Ecto neural progenitor cell (in vitro differentiated cells): ENCODE results near the gene MALL.
"Not testable (repeated sequence)": the region's sequence is repeated elsewhere in the genome, so short reads cannot be mapped to it uniquely, and the experiment has no call there.

Experiments used
- DNase-seq: peaks from one replicate; pipeline ENCODE4 v3.0.0-alpha.2; 2018; ENCODE audit warnings: low spot score

MALL gene

GRCh38 chr2:110050222-110050621 lies 65.4 kb downstream of the MALL start:
- DNase-seq = not testable (repeated sequence)

GRCh38 chr2:110049769-110050168 lies 65.9 kb downstream of the MALL start:
- not testable (repeated sequence) for DNase-seq

GRCh38 chr2:110048255-110049197 lies 67.1 kb downstream of the MALL start:
- peak; percentile 28 for DNase-seq

GRCh38 chr2:110047225-110047624 lies 68.4 kb downstream of the MALL start:
- not testable (repeated sequence) for DNase-seq

GRCh38 chr2:110041941-110042660 lies 73.5 kb downstream of the MALL start:
- DNase-seq = not testable (repeated sequence)

- not testable (repeated sequence) for DNase-seq
These were observed 78.3 kb downstream of the MALL start for GRCh38 chr2:110037336-110037735.

GRCh38 chr2:110035384-110035783 lies 80.2 kb downstream of the MALL start:
- DNase-seq = not testable (repeated sequence)

- DNase-seq = not testable (repeated sequence)
These were observed 80.7 kb downstream of the MALL start for GRCh38 chr2:110034935-110035334.
